A673 (cell line): ENCODE results near the gene PRR9. TPM values are rescaled to one million over a fixed set of nuclear protein-coding genes. Genes with fewer than 3 reads are reported as not detected.

Source experiments
- BruUV-seq: library from RNA; stranded (reverse); fragments of 400-500 nt; replicated peaks from 2 replicates; lab custom pipeline; 2021; lab: Mats Ljungman, UMichigan
- CTCF ChIA-PET: fragments of 300-600 bp; sonication (Branson Sonifier 250); formaldehyde crosslinking; loops from one replicate; lab custom pipeline; 2022; ENCODE audit warnings: antibody characterized with exemption; lab: Charles Lee
- POLR2A ChIA-PET: fragments of 300-600 bp; sonication (Branson Sonifier 250); formaldehyde crosslinking; loops from one replicate; lab custom pipeline; 2022; ENCODE audit warnings: antibody characterized with exemption; ENCODE audit not compliant: low non-redundant PET; lab: Charles Lee
- DNase-seq: peaks from one replicate; pipeline ENCODE4 v3.0.0-alpha.2; 2015; ENCODE audit warnings: low spot score
- H3K27ac ChIP-seq: fragments of 200-600 bp; sonication (generic); 2 replicates; pipeline ENCODE4 v1.5.1; 2016; ENCODE audit warnings: mixed run types, low read depth, mild to moderate bottlenecking, mixed read lengths, antibody characterized with exemption, low read length; ENCODE audit not compliant: poor library complexity, severe bottlenecking
- H3K27me3 ChIP-seq: fragments of 200-600 bp; sonication (generic); replicated peaks from 2 replicates; pipeline ENCODE4 v1.6.1; 2017; ENCODE audit warnings: mixed run types, low read depth, mild to moderate bottlenecking, mixed read lengths, antibody characterized with exemption, low read length; ENCODE audit not compliant: insufficient read depth, poor library complexity
- H3K36me3 ChIP-seq: fragments of 200-600 bp; sonication (generic); 2 replicates; pipeline ENCODE4 v1.6.1; 2016; ENCODE audit warnings: mixed run types, mild to moderate bottlenecking, mixed read lengths, antibody characterized with exemption, low read length; ENCODE audit not compliant: insufficient read depth, poor library complexity, severe bottlenecking
- H3K4me1 ChIP-seq: fragments of 200-600 bp; sonication (generic); 2 replicates; pipeline ENCODE4 v1.6.1; 2017; ENCODE audit warnings: mixed run types, mild to moderate bottlenecking, mixed read lengths, antibody characterized with exemption, low read length; ENCODE audit not compliant: insufficient read depth, poor library complexity, severe bottlenecking
- H3K4me3 ChIP-seq: fragments of 200-600 bp; sonication (generic); 2 replicates; pipeline ENCODE4 v1.5.1; 2016; ENCODE audit warnings: low read depth, mixed run types, mild to moderate bottlenecking, mixed read lengths, low read length; ENCODE audit not compliant: poor library complexity, severe bottlenecking
- H3K9me3 ChIP-seq: fragments of 200-600 bp; sonication (generic); 2 replicates; pipeline ENCODE4 v1.6.1; 2016; ENCODE audit warnings: mixed run types, low read depth, mild to moderate bottlenecking, mixed read lengths, antibody characterized with exemption, low read length; ENCODE audit not compliant: poor library complexity, severe bottlenecking
- CTCF ChIP-seq: fragments of 300-800, 200-600 bp; sonication (generic); conservative IDR thresholded peaks from 2 replicates; pipeline ENCODE4 v1.5.1; 2017; ENCODE audit warnings: low read depth, mild to moderate bottlenecking, antibody characterized with exemption, low read length, moderate library complexity, mixed read lengths
- EZH2 ChIP-seq: fragments of 200-600 bp; sonication (generic); IDR thresholded peaks from 2 replicates; pipeline ENCODE4 v1.6.1; 2017; ENCODE audit warnings: borderline replicate concordance, low read depth, mild to moderate bottlenecking, mixed read lengths, antibody characterized with exemption, low read length; ENCODE audit not compliant: poor library complexity, severe bottlenecking
- intact Hi-C: fragments of 100-400 bp; cut with micrococcal nuclease; formaldehyde crosslinking; loops from one replicate; pipeline ENCODE4 v1.10.0; 2022; ENCODE audit not compliant: unreplicated experiment
- total RNA-seq: library from RNA; stranded (reverse); gene quantifications from 2 replicates; pipeline ENCODE4 v1.2.3, GENCODE V29; 2021

Gene PRR9
- total RNA-seq, 1 experiment from 2014 or later, result not detected

DNA sequence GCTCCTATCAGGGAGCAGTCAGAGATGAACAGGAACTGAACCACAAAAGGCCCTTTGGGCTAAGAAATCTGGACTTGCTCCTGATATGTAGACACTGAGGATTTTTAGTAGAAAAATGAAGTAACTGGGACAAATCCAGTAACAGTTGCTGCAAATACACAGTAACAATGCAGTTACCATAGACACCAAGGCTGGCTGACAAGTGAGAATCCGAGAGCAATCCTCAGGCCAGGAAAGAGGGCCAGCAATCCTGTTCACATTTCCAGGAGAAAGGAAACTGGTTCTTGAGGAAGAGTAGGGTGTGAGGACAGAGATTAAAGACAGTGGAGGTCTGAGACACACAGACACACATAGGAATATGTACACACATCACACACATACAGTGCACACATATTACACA is 32.8 kb downstream of the PRR9 start:
- intact Hi-C loops, result no loop called here
- Histone ChIP-seq H3K36me3 (no peaks in the 10 kb centered on the region), H3K9me3 (no peaks in the 10 kb centered on the region), H3K27ac (no peak overlapping the region), H3K4me3 (no peak overlapping the region), H3K4me1 (no peaks in the 10 kb centered on the region), H3K27me3 (peaks cover 6% of the 10 kb centered on the region)
- CTCF ChIA-PET, result no interaction called here
- no peak for DNase-seq
- TF ChIP-seq CTCF, result no peak
- TF ChIP-seq EZH2, result no peak
- no TSS peak for BruUV-seq
- POLR2A ChIA-PET, result no interaction called here

GRCh38 chr1:153251087-153251486 is 33.7 kb downstream of the PRR9 start:
- Histone ChIP-seq H3K36me3 (no peaks in the 10 kb centered on the region), H3K27ac (no peak overlapping the region), H3K27me3 (peaks cover 6% of the 10 kb centered on the region), H3K4me1 (no peaks in the 10 kb centered on the region), H3K9me3 (no peaks in the 10 kb centered on the region), H3K4me3 (no peak overlapping the region)
- CTCF ChIA-PET, result no interaction called here
- no peak for DNase-seq
- no TSS peak for BruUV-seq
- intact Hi-C loops, result no loop called here
- POLR2A ChIA-PET, result no interaction called here
- TF ChIP-seq CTCF (no peak), EZH2 (no peak)

DNA sequence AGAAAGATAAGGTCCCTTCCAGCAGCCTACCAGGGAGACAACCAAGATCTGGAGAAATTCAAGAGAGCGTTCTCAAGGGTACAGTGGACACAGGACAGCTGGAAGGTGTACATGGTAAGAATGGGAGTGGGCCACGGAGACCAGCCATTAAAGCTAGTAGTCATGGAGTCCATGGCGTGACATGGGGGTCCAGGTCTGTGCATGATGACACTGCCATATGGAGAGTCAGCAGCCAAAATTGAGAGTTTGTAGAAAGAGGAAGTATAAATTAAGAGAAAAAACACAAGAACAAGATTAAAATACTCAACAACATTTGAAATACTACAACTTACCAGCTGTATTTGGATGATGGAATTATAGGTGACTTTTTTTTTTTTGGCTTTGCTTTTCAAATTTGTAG is 34.2 kb downstream of the PRR9 start:
- intact Hi-C loops, result no loop called here
- ChIA-PET CTCF (no interaction called here), POLR2A (no interaction called here)
- Histone ChIP-seq H3K36me3 (no peaks in the 10 kb centered on the region), H3K4me3 (no peak overlapping the region), H3K27ac (no peak overlapping the region), H3K27me3 (peaks cover 6% of the 10 kb centered on the region), H3K9me3 (no peaks in the 10 kb centered on the region), H3K4me1 (no peaks in the 10 kb centered on the region)
- TF ChIP-seq CTCF (no peak), EZH2 (no peak)
- DNase-seq, result no peak
- BruUV-seq, result no TSS peak
